ENCODE results near the gene GRIN3A. TPM values are rescaled to one million over a fixed set of nuclear protein-coding genes. Genes with fewer than 3 reads are reported as not detected.

The GRIN3A gene
- total RNA-seq, result not detected in 2 replicates

DNA sequence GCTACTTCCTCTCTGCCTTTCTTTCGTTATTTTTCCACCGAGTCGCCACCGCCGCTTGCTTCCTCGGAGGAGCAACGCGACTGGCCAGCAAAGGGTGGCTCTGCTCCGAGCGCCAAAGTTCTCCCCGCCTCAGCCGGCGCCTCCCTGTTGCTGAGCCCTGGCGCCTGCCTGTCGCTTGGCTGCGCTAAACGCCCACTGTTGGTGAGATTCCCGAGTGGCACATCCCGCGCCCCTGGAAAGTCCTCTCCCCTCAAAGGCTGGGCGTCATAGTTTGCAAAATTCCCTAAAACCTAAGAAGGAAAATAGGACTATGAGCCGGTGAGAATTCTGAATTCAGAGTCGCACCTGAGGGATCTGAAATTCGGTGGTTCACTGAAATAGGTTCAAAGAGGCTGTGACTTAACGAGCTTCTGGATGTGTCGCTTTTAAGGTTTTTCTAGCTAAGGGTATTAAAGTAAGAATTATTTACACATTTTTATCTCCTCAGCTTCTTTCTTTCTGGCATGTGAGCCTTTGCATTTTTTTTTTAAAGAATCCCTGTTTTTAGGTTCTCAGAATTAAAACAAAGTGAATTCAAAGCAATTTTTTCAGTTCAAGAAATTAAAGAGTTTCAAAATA, at the start of gene GRIN3A:
TSS of gene GRIN3A (minus strand) at position 82 of the 618 bp plus-strand sequence. CDS start 668 bp downstream, outside the sequence.
- H3K4me3 ChIP-seq (ENCODE audit: insufficient read depth, low read length), result no peak within 1 kb of the TSS

GRCh38 chr9:101787891-101788290, 49.4 kb upstream of the GRIN3A start:
- Histone ChIP-seq H3K4me3 (ENCODE audit: insufficient read depth, low read length) (no peak overlapping the region), H4K20me1 (ENCODE audit: insufficient read depth, low read length) (no peaks in the 10 kb centered on the region), H3K4me1 (ENCODE audit: insufficient read depth, low read length) (no peaks in the 10 kb centered on the region), H3K36me3 (ENCODE audit: insufficient read depth, low read length) (no peaks in the 10 kb centered on the region), H3K9me3 (ENCODE audit: low read depth, low read length) (no peaks in the 10 kb centered on the region), H3K27me3 (ENCODE audit: insufficient read depth, low read length) (no peaks in the 10 kb centered on the region), H3K4me2 (ENCODE audit: insufficient read depth, low read length) (no peak overlapping the region), H3K27ac (ENCODE audit: low read depth, low read length) (no peak overlapping the region), H3K79me2 (ENCODE audit: insufficient read depth, low read length) (no peaks in the 10 kb centered on the region), H2AFZ (ENCODE audit: low read length) (no peak overlapping the region)
- no peak for DNase-seq (ENCODE audit: insufficient read length, low spot score, missing footprints)
- TF ChIP-seq CTCF (IDR thresholded peaks at IDR 0.05; ENCODE audit: extremely low read depth, low read depth, low read length), result no peak

More for the DNA sequence above, at the start of gene GRIN3A:
- no peak within 1 kb of the TSS for H3K27ac ChIP-seq (ENCODE audit: low read depth, low read length)
- no peak within 1 kb of the TSS for H3K4me2 ChIP-seq (ENCODE audit: insufficient read depth, low read length)
- H3K79me2 ChIP-seq (ENCODE audit: insufficient read depth, low read length), result no peaks in the 10 kb centered on the region
- TF ChIP-seq CTCF (IDR thresholded peaks at IDR 0.05; ENCODE audit: extremely low read depth, low read depth, low read length), result no peak
- H3K27me3 ChIP-seq (ENCODE audit: insufficient read depth, low read length), result no peaks in the 10 kb centered on the region
- H3K36me3 ChIP-seq (ENCODE audit: insufficient read depth, low read length), result no peaks in the 10 kb centered on the region
- DNase-seq (ENCODE audit: insufficient read length, low spot score, missing footprints), result no peak
- H3K9me3 ChIP-seq (ENCODE audit: low read depth, low read length), result no peaks in the 10 kb centered on the region
- H4K20me1 ChIP-seq (ENCODE audit: insufficient read depth, low read length), result no peaks in the 10 kb centered on the region
- H3K4me1 ChIP-seq (ENCODE audit: insufficient read depth, low read length), result no peaks in the 10 kb centered on the region
- H2AFZ ChIP-seq (ENCODE audit: low read length), result no peak within 1 kb of the TSS

- no peaks in the 10 kb centered on the region for H3K79me2 ChIP-seq (ENCODE audit: insufficient read depth, low read length)
- no peak for DNase-seq (ENCODE audit: insufficient read length, low spot score, missing footprints)
- H3K4me1 ChIP-seq (ENCODE audit: insufficient read depth, low read length), result no peaks in the 10 kb centered on the region
- peaks cover 2% of the 10 kb centered on the region for H3K9me3 ChIP-seq (ENCODE audit: low read depth, low read length)
- no peak overlapping the region for H2AFZ ChIP-seq (ENCODE audit: low read length)
- no peaks in the 10 kb centered on the region for H3K27me3 ChIP-seq (ENCODE audit: insufficient read depth, low read length)
- TF ChIP-seq CTCF (IDR thresholded peaks at IDR 0.05; ENCODE audit: extremely low read depth, low read depth, low read length), result no peak
- H4K20me1 ChIP-seq (ENCODE audit: insufficient read depth, low read length), result no peaks in the 10 kb centered on the region
- H3K4me3 ChIP-seq (ENCODE audit: insufficient read depth, low read length), result no peak overlapping the region
- no peaks in the 10 kb centered on the region for H3K36me3 ChIP-seq (ENCODE audit: insufficient read depth, low read length)
- H3K4me2 ChIP-seq (ENCODE audit: insufficient read depth, low read length), result no peak overlapping the region
- H3K27ac ChIP-seq (ENCODE audit: low read depth, low read length), result no peak overlapping the region
Measured at GRCh38 chr9:101778332-101778731, 39.9 kb upstream of the GRIN3A start.

DNA sequence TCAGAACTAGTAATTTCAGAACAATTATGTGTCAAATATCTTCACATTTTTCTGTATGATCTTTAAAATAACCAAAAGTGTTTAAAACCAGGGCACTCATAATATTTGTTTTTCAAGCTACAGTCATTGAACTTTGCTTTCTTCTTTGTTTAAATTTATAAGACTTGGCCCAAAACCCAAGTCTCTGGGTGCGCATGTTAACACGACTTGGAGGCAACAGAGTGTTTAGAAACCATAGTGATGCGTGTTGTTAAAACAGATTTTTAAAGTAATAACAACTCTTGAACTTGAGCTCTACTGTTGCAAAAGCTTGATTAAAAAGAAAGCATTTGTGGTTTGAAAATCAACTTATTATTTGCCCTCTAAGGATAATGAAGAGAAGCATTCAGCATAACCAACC, 26.0 kb upstream of the GRIN3A start:
- no peaks in the 10 kb centered on the region for H3K4me1 ChIP-seq (ENCODE audit: insufficient read depth, low read length)
- H3K4me2 ChIP-seq (ENCODE audit: insufficient read depth, low read length), result no peak overlapping the region
- H3K27me3 ChIP-seq (ENCODE audit: insufficient read depth, low read length), result no peaks in the 10 kb centered on the region
- no peaks in the 10 kb centered on the region for H3K79me2 ChIP-seq (ENCODE audit: insufficient read depth, low read length)
- H2AFZ ChIP-seq (ENCODE audit: low read length), result no peak overlapping the region
- H3K4me3 ChIP-seq (ENCODE audit: insufficient read depth, low read length), result no peak overlapping the region
- H4K20me1 ChIP-seq (ENCODE audit: insufficient read depth, low read length), result no peaks in the 10 kb centered on the region
- H3K9me3 ChIP-seq (ENCODE audit: low read depth, low read length), result no peaks in the 10 kb centered on the region
- no peak for TF ChIP-seq CTCF (IDR thresholded peaks at IDR 0.05; ENCODE audit: extremely low read depth, low read depth, low read length)
- no peak for DNase-seq (ENCODE audit: insufficient read length, low spot score, missing footprints)
- H3K27ac ChIP-seq (ENCODE audit: low read depth, low read length), result no peak overlapping the region
- no peaks in the 10 kb centered on the region for H3K36me3 ChIP-seq (ENCODE audit: insufficient read depth, low read length)

All from osteoblast (primary cell).